Stimulated activated CD8-positive, alpha-beta memory T cell treated with anti-CD3 and anti-CD28 coated beads, Interleukin-2, amount 100 ng/mL, for 1 hour (primary cell): ENCODE measurements around the gene MAP4K4.

ENCODE experiments used
- DNase-seq, 2 donors: peaks; one replicate each; pipeline ENCODE4 v3.0.0-alpha.2; 2020; ENCODE audit warnings: low read depth in 2 of 2

The MAP4K4 gene

DNA sequence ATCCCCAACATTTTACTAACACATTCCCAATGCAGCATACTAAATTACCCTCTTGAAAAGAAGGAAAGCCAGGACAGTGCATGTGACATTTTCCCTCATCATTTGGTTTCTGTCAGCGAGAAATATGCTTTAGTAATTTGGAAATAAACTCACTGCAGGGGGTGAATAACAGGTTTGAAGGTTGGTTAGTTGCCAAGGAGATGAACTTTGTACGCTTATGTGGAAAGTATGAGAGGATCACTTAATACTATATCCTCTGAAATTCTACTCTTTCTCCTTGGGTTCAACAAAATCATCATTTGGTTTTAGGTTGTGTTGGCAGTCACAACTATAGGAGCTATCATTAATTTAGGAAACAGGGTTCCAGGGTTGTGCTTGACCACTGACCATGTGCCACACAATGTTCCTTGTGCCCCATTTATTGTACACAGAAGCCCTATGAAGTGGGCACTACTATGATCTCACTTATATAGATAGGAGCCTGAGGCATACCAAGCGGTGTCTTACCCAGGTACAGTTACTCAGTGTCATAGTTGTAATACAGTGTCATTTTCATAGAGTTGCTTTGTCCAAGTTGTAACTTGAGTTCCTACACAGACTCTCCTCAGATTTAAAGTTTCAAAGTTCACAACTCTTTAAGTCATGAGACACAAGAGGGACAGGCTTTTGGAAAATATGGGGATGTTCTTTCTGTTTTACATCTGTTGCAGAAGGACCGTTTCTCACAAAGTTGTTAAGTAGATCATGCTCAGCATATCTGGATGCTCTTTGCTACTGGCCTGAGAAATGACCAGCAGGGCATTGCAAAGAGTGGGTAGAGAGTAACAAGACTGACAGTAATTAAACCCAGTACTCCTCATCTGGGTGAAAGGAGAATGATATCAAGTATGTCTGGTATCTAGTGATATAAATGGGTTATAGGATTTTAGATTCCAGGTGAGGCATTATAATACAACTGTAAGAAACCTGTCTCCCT lies 91.8 kb downstream of the MAP4K4 start:
- DNase-seq = no peak

- DNase-seq = no peak
Observed at GRCh38 chr2:101790416-101790815, 92.9 kb downstream of the MAP4K4 start.

- DNase-seq = no peak
Observed at GRCh38 chr2:101790857-101791256, 93.3 kb downstream of the MAP4K4 start.

DNA sequence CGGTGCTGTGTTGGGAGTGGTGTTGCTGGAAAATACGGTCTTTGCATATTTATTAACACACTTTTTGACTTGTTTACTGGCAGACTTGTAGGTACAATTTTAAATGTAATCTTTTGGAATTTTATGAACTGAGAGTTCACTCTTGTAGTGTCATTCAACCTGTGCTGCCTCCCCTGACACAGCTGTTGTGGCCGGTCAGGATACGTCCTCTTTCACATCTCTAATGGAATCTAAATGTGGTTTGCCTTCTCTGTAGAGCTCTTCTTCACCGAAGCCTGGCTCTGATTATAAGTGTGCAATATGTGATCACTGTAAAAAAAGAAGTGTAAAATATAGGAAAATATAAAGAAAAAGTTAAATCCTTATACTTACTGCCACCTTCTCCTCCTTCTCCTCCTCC lies 94.7 kb downstream of the MAP4K4 start:
- DNase-seq = no peak

DNA sequence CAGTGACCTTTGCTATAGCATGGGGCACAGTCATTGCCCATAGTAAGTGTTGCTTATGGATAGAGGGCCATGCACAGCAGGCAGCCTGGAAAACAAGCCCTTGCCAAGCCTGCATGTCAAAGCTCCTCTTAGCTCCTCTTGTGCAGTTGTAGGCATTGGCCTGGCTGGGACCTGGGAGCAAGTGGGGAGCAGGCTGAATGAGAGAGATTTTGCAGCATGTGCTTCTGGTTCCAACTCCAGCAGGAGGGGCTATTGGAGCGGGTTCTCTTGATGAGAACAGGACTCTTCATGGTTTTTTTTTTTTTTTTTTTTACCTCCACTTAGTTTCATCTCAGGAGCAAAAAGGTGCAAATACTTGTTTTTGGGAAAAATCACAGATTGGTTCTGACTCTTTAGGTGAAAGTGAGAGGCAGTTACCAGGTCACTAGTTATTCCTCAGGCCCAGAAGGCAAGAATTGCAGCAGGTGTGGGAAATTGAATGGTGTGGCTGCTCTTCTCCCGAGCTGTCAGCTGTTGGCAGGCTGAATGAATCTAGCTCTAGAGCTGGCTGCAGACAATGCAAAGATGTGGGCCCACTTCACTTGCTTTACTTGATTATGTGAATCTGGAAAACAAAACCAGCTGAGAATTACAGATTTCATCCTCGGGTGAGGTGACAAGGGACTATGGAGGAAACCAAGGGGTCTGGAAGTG lies 95.9 kb downstream of the MAP4K4 start:
- DNase-seq = no peak

GRCh38 chr2:101794141-101794540 lies 96.6 kb downstream of the MAP4K4 start:
- DNase-seq = no peak

GRCh38 chr2:101795033-101795432 lies 97.5 kb downstream of the MAP4K4 start:
- DNase-seq = no peak

- no peak for DNase-seq
Observed at GRCh38 chr2:101796825-101797600, 99.5 kb downstream of the MAP4K4 start.

- no peak for DNase-seq
Observed at GRCh38 chr2:101801496-101801895, 104.0 kb downstream of the MAP4K4 start.

GRCh38 chr2:101802329-101802728 lies 104.8 kb downstream of the MAP4K4 start:
- DNase-seq = no peak

DNA sequence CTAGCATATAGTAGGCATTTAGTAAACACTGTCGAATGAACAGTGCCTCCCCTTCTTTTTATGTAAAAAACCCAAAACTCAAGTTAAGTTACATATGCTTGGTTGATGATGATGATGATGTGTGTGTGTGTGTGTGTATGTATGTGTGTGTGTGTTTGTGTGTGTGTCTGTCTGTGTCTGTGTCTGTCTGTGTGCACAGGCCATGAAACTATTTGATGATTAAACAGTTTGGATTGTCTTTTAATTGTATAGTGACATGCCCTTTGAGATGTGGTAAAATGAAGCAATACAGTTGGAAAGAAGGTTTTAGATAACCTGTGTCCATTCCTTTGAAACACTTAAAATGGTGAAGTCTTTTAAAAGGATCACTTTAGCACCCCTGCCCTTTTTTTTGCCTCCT lies 105.6 kb downstream of the MAP4K4 start:
- DNase-seq = no peak

- no peak for DNase-seq
Observed at GRCh38 chr2:101803945-101804696, 106.6 kb downstream of the MAP4K4 start.

GRCh38 chr2:101805152-101806088 lies 107.9 kb downstream of the MAP4K4 start:
- no peak for DNase-seq

DNA sequence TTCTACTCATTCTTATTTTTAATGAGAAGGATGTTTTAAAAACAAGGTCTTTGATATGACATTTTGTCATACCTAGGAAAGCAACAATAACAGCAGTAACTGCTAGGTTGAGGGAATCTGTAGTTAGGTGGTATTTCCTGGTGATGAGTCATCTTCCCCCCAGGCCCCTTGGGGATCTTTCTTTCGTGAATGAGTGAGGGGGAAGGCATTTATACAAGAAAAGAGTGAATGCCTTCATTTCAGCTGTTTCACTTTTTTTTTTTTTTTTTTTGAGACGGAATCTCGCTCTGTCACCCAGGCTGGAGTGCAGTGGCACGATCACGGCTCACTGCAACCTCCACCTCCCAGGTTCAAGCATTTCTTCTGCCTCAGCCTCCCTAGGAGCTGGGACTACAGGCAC lies 108.6 kb downstream of the MAP4K4 start:
- DNase-seq = no peak

DNA sequence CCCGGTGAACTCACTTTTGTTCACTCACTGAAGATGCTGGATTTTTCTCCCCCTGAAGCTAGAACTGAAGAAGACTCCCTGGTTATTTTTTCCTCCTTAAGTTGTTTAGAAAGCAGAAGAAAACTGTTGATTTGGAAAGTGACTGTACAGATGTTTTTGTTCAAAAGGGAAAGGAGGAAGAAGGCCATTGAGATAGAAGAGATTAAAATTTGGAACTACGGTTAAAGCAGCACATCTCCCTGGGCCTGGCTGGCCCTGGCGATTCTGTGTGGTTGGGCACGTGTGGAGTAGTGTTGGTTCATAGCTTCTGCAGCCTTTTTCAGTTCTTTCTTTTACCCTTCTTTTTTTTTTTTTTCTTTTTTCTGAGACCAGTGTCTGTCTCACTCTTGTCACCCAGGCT lies 109.2 kb downstream of the MAP4K4 start:
- DNase-seq = no peak

DNA sequence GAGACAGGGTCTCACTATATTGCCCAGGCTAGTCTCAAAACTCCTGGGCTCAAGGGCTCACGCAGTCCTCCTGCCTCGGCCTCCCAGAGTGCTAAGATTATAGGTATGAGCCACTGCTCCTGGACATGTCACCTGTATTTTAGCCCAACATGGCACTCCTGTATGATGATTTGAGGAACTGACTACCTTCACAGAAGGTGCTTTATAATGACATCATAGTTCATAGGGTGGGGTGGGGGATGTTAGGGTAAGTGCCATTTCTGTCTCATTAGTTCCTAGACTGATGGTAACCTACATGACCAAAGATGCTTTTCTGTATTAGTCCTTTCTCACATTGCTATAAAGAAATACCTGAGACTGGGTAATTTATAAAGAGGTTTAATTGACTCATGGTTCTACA lies 109.7 kb downstream of the MAP4K4 start:
- DNase-seq = no peak

DNA sequence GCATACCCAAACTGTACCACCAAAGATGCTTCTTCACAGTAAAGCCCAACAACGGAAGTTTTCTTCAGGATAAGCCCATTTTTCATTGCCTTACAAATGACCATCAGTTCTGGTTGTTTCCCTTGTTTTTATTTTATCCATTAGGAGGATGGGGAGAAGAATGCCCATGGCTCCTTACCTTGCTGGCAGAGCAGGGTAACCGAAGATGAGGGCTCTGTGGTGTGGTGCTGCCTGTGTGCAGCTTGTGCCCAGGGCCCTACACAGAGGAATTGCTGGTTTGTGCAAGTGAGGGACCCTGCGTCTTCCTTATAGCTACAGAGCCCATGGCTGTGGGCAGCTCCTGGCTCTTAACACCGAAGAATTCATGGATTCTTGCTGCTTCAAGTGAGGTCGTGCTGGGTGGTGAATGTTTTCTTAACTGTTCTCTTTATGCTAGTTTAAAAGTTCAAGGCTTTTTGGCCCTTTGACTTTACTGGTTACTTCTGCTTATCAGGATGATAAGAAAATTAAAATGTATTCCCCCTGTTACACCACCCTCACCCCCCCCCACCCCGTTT lies 110.6 kb downstream of the MAP4K4 start:
- DNase-seq = no peak

- no peak for DNase-seq
Observed at GRCh38 chr2:101809698-101810097, 112.2 kb downstream of the MAP4K4 start.

GRCh38 chr2:101811226-101812015 lies 113.9 kb downstream of the MAP4K4 start:
- no peak for DNase-seq
